HL-60 (cell line): ENCODE data around the gene CCDC107.
"Not testable (repeated sequence)": the region's sequence is repeated elsewhere in the genome, so short reads cannot be mapped to it uniquely, and the experiment has no call there.

ENCODE experiments used
- CTCF ChIP-seq: IDR thresholded peaks from one replicate; pipeline ENCODE4 v1.5.1; 2011; ENCODE audit warnings: low read length, control low read depth, inconsistent platforms; ENCODE audit not compliant: insufficient read depth
- POLR2AphosphoS5 ChIP-seq: IDR thresholded peaks from 2 replicates; pipeline ENCODE4 v1.6.1; 2012; ENCODE audit warnings: low read depth
- SPI1 ChIP-seq: IDR thresholded peaks from 2 replicates; pipeline ENCODE4 v1.6.1; 2012; ENCODE audit warnings: low read depth, mild to moderate bottlenecking, borderline replicate concordance

- TF ChIP-seq POLR2AphosphoS5, CTCF, SPI1: not testable (repeated sequence)
These were observed 17.7 kb upstream of the CCDC107 start for GRCh38 chr9:35640431-35640830.
